Smooth muscle cell (in vitro differentiated cells): ENCODE measurements around the gene RPTOR. TPM values are rescaled to one million over a fixed set of nuclear protein-coding genes. Genes with fewer than 3 reads are reported as not detected.

Source experiments
- DNase-seq: peaks from one replicate; lab custom pipeline; 2025; ENCODE audit not compliant: unreplicated experiment; lab: John Stamatoyannopoulos, UW
- H2AFZ ChIP-seq: fragments of 200-600 bp; sonication (generic); 2 replicates; pipeline ENCODE4 v1.6.0; 2016; ENCODE audit warnings: antibody characterized with exemption, low read depth, mild to moderate bottlenecking
- H3F3A ChIP-seq: fragments of 200-600 bp; sonication (generic); 2 replicates; pipeline ENCODE4 v1.6.0; 2017; ENCODE audit warnings: antibody characterized with exemption, low read depth
- H3K27ac ChIP-seq: fragments of 200-600 bp; sonication (generic); 2 replicates; pipeline ENCODE4 v1.5.1; 2016; ENCODE audit warnings: low read depth, mild to moderate bottlenecking
- H3K27me3 ChIP-seq: fragments of 200-600 bp; sonication (generic); 2 replicates; pipeline ENCODE4 v1.6.1; 2016; ENCODE audit warnings: low read depth, mild to moderate bottlenecking
- H3K36me3 ChIP-seq: fragments of 200-600 bp; sonication (generic); 2 replicates; pipeline ENCODE4 v1.5.1; 2016; ENCODE audit warnings: low read depth
- H3K4me1 ChIP-seq: fragments of 200-600 bp; sonication (generic); 2 replicates; pipeline ENCODE4 v1.5.1; 2016; ENCODE audit warnings: low read depth
- H3K4me2 ChIP-seq: fragments of 200-600 bp; sonication (generic); 2 replicates; pipeline ENCODE4 v1.6.0; 2016; ENCODE audit warnings: mild to moderate bottlenecking
- H3K4me3 ChIP-seq: fragments of 200-600 bp; sonication (generic); 2 replicates; pipeline ENCODE4 v1.5.1; 2016; ENCODE audit warnings: mild to moderate bottlenecking
- H3K79me2 ChIP-seq: fragments of 200-600 bp; sonication (generic); 2 replicates; pipeline ENCODE4 v1.6.0; 2016; ENCODE audit warnings: low read depth, mild to moderate bottlenecking
- H3K9ac ChIP-seq: fragments of 200-600 bp; sonication (generic); 2 replicates; pipeline ENCODE4 v1.6.0; 2016; ENCODE audit warnings: low read depth
- H3K9me3 ChIP-seq: fragments of 200-600 bp; sonication (generic); replicated peaks from 2 replicates; pipeline ENCODE4 v1.5.1; 2016; ENCODE audit warnings: low read depth
- H4K20me1 ChIP-seq: fragments of 200-600 bp; sonication (generic); 2 replicates; pipeline ENCODE4 v1.6.0; 2016; ENCODE audit warnings: low read depth
- CTCF ChIP-seq: fragments of 200-600 bp; sonication (generic); IDR thresholded peaks from 2 replicates; pipeline ENCODE4 v1.5.1; 2017; ENCODE audit warnings: borderline replicate concordance, mild to moderate bottlenecking, antibody characterized with exemption; ENCODE audit not compliant: insufficient read depth, poor library complexity, severe bottlenecking
- WGBS: methylation state at CpG from one replicate; pipeline ENCODE4 v1.1.7; 2016; ENCODE audit warnings: low lambda C conversion rate; 5-methylcytosine and 5-hydroxymethylcytosine counted together
- polyA plus RNA-seq: library from polyadenylated mRNA; unstranded; fragments of >200 nt; fragmentation: Nextera tagmentation; extraction: Ambion mirVana; gene quantifications from 2 replicates; pipeline ENCODE4 v1.2.1, GENCODE V29; 2016
- total RNA-seq: library from RNA; depleted of rRNA; stranded (reverse); fragments of >200 nt; gene quantifications from 2 replicates; pipeline ENCODE4 v1.2.3, GENCODE V29; 2014

RPTOR gene
- total and polyA plus RNA-seq, 2 experiments from 2014 or later: 10.6 to 12.2 TPM

- no peak for DNase-seq
- H3F3A ChIP-seq: no peaks in the 10 kb centered on the region
- H4K20me1 ChIP-seq: no peaks in the 10 kb centered on the region
- no peak overlapping the region for H2AFZ ChIP-seq
- no peak overlapping the region for H3K4me2 ChIP-seq
- no peaks in the 10 kb centered on the region for H3K9me3 ChIP-seq
- H3K27me3 ChIP-seq: no peaks in the 10 kb centered on the region
- H3K36me3 ChIP-seq: no peaks in the 10 kb centered on the region
- no peak for TF ChIP-seq CTCF
- H3K27ac ChIP-seq: no peak overlapping the region
- H3K79me2 ChIP-seq: no peaks in the 10 kb centered on the region
- WGBS: 98% methylated on average over 17 of the region's 17 CpGs
- H3K4me3 ChIP-seq: no peak overlapping the region
- H3K4me1 ChIP-seq: no peaks in the 10 kb centered on the region
- H3K9ac ChIP-seq: no peak overlapping the region
These were observed 306.8 kb downstream of the RPTOR start for GRCh38 chr17:80851277-80851925.

- no peaks in the 10 kb centered on the region for H3K79me2 ChIP-seq
- DNase-seq: no peak
- 91% methylated on average over 11 of the region's 11 CpGs for WGBS
- H3K9me3 ChIP-seq: no peaks in the 10 kb centered on the region
- no peaks in the 10 kb centered on the region for H3K27me3 ChIP-seq
- no peaks in the 10 kb centered on the region for H3K4me1 ChIP-seq
- H3K36me3 ChIP-seq: no peaks in the 10 kb centered on the region
- no peak overlapping the region for H3K27ac ChIP-seq
- no peak overlapping the region for H3K9ac ChIP-seq
- H4K20me1 ChIP-seq: no peaks in the 10 kb centered on the region
- no peak overlapping the region for H3K4me3 ChIP-seq
- TF ChIP-seq CTCF: no peak
- no peak overlapping the region for H2AFZ ChIP-seq
- no peaks in the 10 kb centered on the region for H3F3A ChIP-seq
- H3K4me2 ChIP-seq: no peak overlapping the region
These were observed 307.9 kb downstream of the RPTOR start for GRCh38 chr17:80852476-80853015.

- H3K4me1 ChIP-seq: no peaks in the 10 kb centered on the region
- H3K27ac ChIP-seq: peak overlapping the region; percentile 54
- H3K9me3 ChIP-seq: no peaks in the 10 kb centered on the region
- no peak overlapping the region for H3K9ac ChIP-seq
- H3K36me3 ChIP-seq: no peaks in the 10 kb centered on the region
- H3K79me2 ChIP-seq: no peaks in the 10 kb centered on the region
- no peaks in the 10 kb centered on the region for H3F3A ChIP-seq
- no peaks in the 10 kb centered on the region for H3K27me3 ChIP-seq
- no peak for DNase-seq
- H4K20me1 ChIP-seq: no peaks in the 10 kb centered on the region
- no peak overlapping the region for H3K4me3 ChIP-seq
- no peak overlapping the region for H2AFZ ChIP-seq
- H3K4me2 ChIP-seq: no peak overlapping the region
- no peak for TF ChIP-seq CTCF
- WGBS: 79% methylated on average over 16 of the region's 16 CpGs
These were observed 308.4 kb downstream of the RPTOR start for GRCh38 chr17:80853076-80853475.

- Histone ChIP-seq H3K4me1 (no peaks in the 10 kb centered on the region), H3K36me3 (no peaks in the 10 kb centered on the region), H4K20me1 (no peaks in the 10 kb centered on the region), H3K27me3 (no peaks in the 10 kb centered on the region), H3K4me2 (no peak overlapping the region), H3K9me3 (no peaks in the 10 kb centered on the region), H3K9ac (no peak overlapping the region), H2AFZ (no peak overlapping the region), H3K27ac (no peak overlapping the region), H3F3A (no peaks in the 10 kb centered on the region), H3K4me3 (no peak overlapping the region), H3K79me2 (no peaks in the 10 kb centered on the region)
- WGBS: 96% methylated on average over 10 of the region's 10 CpGs
- no peak for TF ChIP-seq CTCF
- DNase-seq: no peak
These were observed 309.6 kb downstream of the RPTOR start for GRCh38 chr17:80854220-80854619.
